Measurements from ENCODE around the gene ATF7.
"Not testable (repeated sequence)": the region's sequence is repeated elsewhere in the genome, so short reads cannot be mapped to it uniquely, and the experiment has no call there.

Gene ATF7

DNA sequence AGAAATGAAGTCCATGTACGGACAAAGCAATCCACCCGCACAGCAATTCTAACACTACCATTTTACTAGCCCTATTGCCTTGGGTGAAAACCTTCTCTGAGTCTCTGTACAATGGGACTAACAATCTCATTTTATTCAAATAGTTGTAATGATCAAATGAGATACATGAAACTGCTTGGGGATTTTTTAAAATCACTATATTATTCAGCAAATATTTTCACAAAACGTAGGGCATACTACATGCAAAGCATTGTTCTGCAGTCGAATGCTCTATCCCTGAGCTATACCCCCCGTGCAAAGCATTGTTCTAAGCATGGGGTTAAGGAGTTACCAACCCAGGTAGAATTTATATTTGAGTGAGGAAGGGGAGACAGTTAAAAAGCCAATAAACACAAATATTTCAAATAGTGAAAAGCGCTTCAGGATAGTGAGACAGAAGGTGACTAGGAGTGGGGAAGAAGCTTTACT lies 554 bp upstream of the ATF7 start:
- no peak for DNase-seq (ENCODE audit: low spot score)

DNA sequence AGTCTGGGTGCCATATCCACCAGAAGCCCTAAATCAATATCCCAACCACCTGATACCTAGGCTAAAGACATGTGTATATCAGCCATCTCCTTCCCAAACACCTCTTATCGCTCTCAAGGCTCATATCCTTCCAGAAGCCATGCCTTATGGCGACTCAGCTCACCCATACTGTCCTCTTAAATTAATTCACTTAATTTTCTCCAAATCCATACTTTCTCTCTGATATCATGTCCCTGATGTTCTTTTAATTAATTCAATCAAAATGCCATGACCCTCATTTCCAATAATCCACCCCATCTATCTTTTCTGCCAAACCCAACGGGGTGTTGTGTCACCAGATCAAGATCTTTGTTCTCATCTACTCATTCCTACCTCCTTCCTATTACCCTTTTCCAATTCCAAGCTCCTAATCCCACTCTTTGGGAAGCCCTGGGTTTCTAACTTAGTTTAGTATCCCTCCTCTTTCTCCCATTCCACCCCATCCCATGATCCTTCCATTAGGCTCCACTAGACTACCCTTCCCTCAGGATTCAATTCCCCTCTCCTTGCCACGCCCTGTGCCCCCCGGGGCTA lies 723 bp downstream of the ATF7 start:
- no peak for DNase-seq (ENCODE audit: low spot score)

DNA sequence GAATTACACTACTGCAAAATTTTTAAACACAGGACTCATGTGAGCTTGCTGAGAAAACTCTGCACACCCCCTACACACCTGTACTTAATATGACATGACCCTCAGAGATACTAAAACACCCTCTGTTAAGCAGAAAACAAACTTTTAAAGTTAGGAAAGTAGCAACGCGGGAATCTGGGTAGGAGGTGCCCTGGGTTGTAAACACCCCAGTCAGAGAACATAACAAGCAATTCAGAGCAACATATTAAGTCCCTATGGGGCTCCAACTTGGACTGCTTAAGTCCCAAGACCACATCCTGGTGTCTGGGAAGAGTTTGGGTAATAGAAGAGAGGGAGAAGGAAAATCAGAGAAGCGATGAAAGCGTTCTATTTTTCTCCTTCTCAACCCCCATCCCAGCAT lies 1.2 kb downstream of the ATF7 start:
- DNase-seq (ENCODE audit: low spot score): no peak

DNA sequence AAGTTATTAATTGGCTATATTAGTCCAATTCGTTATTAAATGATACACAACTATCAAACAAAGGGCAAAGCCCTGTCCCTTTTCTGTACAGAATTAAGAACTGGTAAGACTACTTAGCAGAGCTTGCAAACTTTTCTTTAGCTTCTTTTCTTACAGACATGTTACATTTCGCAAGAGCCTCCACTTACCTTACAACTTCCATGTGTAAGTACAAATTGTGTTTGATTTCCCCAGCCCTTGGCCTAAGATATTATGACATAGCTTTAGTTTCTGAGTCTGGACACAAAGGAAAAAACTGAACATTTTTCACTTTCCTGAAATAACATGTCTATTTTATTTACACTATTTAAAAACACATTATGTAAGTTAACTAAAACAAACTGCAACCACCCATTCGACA lies 1.7 kb downstream of the ATF7 start:
- DNase-seq (ENCODE audit: low spot score): no peak

DNA sequence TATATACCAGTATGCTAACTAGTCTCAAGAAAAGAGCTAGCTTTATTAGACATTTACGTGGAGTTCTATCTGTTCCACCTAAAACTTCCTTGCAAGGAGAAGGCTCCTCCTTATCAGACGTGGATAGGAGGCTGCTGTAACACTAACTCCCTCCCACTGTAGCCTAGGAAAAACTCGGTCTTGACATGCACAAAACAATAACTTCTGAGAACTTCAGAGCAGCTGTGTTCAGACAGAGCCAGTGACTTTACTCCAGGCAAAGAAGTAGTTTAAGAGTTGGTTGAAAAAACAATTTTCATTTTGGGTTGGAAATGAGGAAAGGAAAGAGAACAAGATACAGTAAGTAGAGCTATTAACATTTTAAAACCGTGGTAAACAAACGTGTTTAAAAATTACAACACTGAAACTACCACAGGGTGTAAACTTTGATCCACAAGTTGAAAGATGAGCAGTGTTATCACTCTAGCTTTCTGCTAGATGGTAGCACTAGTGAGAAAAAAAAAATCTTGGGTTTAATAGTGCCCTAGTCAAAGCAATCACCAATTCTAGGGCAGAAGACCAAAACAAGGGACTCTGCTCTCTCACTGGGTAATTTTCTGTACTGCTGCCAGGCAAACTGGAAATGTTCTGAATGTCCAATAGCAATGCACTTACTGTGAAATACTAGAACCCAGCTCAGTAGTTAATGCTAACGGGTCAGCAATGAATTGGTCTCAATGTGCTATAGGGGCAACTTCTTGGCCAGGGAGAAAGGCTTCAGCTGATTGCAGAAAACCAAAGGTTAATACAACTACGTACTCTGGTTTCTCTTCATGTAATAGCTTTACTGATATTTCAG lies 2.4 kb downstream of the ATF7 start:
- peak; percentile 93 for DNase-seq (ENCODE audit: low spot score)

DNA sequence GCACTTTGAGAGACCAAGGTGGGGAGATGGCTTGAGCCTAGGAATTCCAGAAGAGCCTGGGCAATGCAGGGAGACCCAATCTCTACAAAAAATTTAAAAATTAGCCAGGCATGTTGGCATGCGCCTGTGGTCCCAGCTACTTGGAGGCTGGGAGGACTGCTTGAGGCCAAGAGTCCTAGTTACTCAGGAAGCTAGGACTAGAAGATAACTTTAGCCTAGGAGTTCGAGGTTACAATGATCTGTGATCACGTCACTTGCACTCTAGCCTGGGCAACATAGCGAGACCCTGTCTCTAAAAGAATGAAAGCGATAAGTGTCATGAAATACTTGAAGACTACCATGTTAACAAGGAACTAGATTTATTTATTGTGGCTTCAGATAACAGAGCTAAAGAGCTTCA lies 3.5 kb downstream of the ATF7 start:
- no peak for DNase-seq (ENCODE audit: low spot score)

DNA sequence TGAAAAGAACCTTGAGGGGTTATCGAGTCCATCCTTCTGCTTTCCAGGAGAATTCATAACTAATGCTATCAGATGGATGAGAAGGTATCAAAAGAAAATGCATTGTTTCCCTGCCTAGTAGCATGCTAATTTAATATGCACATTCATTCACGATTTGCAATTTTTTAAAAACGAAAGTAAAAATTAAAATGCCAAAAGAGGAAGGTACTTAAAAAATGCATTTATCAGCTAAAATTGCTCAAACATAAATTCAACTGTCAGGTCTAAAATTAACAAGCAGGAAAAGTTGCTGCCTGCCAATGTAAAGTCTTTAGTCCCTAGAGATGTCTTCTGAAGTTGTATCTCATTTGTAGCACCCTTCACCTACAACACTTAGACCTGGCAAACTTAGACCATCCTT lies 7.9 kb downstream of the ATF7 start:
- DNase-seq (ENCODE audit: low spot score): no peak

DNA sequence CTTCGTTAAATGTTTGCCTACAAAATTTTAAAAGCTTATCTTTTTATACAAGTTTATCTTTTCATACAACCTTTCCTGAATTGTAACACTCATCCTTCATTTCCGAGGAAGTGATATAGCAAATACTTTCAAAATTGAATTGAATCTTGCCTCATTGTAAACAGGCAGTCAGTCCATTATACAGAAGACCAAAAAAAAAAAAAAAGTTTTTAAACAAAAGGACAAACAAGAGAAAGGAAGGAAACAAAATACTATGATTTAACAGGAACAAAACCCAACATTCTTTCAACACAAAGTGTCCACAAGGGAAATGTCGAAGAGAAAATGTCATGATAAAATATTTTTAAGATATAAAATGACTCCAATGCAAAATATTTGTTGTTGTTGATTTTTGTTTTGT lies 8.5 kb downstream of the ATF7 start:
- no peak for DNase-seq (ENCODE audit: low spot score)

DNA sequence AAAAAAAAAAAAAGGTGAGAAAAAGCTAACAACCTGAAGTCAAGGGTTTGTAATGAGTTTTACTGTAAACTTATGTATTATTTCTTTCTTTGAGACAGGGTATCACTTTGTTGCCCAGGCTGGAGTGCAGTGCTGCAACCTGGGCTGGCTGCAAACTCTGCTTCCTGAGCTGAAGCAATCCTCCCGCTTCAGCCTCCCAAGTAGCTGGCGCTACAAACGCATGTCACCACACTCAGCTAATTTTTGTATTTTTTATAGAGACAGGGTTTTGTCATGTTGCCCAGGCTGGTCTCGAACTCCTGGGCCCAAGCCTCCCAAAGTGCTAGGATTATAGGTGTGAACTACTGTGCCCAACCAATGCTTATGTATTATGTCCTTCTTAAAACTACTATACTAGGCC lies 9.2 kb downstream of the ATF7 start:
- DNase-seq (ENCODE audit: low spot score): no peak

DNA sequence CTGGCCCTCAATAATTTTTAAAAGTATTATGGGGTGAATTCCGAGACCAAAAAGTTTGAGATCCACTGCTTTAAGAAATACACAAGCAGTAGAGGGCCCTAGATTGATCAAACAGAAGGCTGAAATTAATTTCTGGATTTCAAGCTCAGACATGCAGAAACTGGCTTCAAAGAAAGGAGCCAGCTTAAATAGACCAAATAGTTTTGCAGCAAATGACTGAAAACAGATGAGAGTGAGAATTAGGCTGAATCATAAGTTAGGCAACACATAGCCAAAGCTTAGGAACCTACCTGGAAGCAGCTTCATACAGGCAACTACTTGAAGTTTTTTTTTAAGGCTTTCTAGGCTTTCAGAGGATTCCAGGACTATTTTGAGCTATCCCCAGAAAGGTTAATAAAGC lies 12.4 kb downstream of the ATF7 start:
- DNase-seq (ENCODE audit: low spot score): no peak

DNA sequence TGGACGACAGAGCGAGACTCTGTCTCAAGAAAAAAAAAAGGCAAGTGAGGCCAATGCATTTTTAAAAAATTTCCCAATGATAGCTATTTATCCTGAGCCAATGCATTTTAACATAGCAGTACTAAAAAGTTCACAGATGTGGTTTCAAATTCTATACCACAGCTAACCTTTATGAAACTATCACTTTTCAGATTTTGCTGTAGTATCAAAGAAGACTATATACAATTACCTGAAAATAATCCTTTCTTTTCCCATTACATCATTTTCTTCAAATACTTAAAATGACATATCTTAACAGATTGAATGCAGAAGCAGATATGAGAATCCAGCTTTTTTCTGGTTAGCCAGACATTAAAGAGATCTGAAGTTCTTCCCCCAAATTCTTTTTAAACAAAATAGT lies 13.2 kb downstream of the ATF7 start:
- no peak for DNase-seq (ENCODE audit: low spot score)

DNA sequence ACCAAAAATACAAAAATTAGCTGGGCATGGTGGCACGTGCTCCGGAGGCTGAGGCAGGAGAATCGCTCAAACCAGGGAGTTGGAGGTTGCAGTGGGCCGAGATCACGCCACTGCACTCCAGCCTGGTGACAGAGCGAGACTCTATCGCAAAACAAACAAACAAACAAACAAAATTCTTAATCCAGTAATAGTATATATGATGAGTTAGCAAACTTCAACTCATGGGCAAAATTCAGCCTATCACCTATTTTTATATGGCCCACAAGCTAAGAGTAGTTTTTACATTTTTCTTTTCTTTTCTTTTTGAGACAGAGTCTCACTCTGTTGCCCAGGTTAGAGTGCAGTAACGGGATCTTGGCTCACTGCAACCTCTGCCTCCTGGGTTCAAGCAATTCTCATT lies 14.9 kb downstream of the ATF7 start:
- no peak for DNase-seq (ENCODE audit: low spot score)

DNA sequence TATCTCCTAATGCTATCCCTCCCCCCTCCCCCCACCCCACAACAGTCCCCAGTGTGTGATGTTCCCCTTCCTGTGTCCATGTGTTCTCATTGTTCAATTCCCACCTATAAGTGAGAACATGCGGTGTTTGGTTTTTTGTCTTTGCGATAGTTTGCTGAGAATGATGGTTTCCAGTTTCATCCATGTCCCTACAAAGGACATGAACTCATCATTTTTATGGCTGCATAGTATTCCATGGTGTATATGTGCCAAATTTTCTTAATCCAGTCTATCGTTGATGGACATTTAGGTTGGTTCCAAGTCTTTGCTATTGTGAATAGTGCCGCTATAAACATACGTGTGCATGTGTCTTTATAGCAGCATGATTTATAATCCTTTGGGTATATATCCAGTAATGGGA lies 19.5 kb downstream of the ATF7 start:
- not testable (repeated sequence) for DNase-seq (ENCODE audit: low spot score)

DNA sequence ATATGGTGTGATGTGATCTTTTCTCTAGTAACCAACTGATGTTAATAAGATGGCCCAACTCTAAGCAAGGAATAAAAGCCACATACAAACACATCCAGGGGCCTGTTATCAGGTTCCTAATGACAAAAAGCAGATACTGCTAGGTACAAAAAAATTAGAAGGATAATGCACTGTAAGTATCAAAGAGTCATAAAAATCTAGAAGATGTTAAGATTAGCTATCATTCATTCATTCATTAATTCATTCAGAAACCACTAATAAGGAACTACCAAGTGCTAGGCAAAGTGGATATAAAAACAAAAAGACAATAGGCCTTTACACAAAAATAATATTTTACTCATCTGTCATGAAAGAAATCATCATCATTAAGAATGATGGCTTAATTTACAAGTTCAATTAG lies 21.6 kb downstream of the ATF7 start:
- DNase-seq (ENCODE audit: low spot score): peak; percentile 22

DNA sequence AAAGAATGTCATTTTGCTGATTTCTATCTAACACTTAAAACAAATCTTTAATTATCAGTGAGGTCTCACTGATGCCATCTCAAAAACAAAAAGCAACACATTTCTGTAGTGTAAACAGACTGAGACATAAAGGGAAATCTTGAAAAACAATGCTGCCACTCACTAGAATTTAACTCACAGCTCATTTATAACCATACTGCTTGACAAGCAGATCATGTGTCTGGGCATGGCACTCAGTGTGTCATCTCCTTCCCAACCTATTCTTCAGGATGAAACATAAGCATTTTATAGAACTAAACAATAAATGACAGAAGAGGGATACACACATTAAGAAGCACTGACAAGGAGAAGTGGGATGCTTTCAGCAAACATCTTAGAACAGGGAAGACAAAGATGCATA lies 22.4 kb downstream of the ATF7 start:
- DNase-seq (ENCODE audit: low spot score): peak; percentile 60

DNA sequence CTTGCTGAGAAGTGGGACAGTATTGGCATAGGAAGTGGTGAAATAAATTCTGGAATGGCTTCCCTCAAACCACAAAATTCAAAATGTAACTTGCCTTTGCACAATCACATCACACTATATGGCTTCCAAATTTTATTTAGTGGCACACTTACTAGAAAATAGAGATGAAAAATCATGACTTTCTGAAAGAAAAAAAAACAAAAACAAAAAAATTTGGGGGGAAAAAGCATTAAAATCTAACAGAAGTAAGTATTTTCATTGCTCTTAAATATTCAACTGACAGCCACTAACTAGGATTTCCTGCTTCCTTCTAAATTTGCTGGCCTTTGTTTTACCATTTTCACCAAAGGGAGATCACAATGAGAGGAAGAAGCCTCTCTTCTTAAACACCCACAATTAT lies 23.0 kb downstream of the ATF7 start:
- DNase-seq (ENCODE audit: low spot score): peak; percentile 55

DNA sequence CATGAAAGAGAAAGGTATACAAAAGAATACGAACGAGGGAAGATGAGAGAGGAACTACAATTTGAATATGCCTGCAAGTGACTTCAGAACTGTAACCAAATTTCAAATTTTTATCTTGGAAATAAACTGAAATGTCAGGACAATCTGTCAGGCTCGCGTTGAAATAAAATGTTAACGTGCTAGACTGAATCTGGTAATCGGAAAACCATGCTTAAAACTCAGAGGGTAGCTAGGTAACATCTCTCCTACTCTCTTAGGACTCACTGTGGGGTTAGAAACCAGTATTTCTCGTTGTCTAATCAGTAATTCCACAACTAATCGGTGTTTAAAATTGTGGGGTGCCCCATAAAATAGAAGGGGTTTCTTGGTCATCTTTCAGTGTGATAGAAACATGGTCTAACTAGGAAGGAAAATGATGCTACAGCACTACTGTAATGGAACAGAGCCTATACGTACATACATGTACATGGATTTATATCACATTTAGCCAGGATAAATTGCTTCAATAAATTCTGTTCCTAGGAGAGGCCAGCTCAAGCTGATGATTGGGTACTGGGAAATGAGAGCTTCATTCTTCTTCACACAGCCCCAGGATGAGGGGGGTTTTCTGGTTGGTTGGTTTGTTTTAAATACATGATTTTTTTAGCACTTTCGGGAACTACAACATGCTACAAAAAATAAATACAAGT lies 23.9 kb downstream of the ATF7 start:
- peak; percentile 58 for DNase-seq (ENCODE audit: low spot score)

DNA sequence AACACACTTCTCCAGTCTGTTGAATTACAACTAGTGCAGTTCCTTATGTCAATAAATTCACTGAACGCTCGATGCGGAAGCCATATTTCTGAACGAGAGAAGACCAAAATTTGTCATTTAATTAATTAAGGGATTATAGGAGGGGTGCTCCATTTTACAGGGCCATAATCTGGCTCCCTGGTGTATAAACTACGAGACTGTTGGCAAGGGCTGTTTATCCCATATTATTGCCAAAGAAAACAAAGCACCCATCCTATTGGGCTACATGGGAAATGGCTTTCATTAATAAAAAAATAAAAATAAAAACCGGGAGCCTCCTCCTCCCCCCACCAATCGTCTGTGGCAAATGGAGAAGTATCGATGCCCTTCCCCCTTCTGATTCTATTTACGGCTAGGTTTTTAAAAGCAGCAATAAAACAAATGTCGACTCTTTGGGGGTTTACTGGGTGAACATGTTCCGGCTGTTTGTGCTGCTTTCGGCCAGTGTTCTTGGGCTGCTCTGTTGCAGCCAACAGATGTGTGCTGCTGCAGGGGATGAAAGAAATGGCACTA lies 24.8 kb downstream of the ATF7 start:
- DNase-seq (ENCODE audit: low spot score): peak; percentile 50

DNA sequence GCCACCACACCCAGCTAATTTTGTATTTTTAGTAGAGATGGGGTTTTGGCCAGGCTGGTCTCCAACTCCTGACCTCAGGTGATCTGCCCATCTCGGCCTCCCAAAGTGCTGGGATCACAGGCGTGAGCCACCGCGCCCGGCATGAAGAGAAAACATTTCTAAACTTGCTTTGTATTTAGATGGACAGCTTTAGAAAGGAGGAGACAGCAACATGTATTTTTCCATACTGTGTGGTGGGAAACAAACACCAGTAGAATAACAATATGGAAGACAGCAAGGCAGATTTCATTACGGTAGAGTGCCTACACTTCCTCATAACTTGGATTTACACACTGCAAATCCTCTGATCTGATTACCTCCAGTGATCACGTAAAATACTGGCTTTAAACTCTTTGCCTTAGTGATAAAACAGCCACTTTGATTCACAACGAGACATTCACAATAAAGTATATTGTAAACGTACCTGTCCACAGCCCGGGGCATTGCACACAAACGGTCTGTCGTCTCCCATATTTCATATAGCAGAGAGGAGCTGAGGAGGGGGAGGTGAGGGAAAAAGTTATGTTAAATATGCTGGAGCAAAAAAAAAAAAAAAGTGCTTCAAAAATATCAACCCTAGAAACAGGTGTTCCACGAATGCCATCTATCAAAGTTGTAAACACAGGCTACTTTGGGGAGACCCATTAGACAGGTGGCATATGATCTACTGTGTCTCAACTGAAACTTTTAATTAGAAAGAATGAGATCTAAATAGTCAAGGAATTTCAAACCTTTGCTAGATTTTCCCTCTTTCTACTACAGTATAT lies 25.5 kb downstream of the ATF7 start:
- DNase-seq (ENCODE audit: low spot score): peak; percentile 31

DNA sequence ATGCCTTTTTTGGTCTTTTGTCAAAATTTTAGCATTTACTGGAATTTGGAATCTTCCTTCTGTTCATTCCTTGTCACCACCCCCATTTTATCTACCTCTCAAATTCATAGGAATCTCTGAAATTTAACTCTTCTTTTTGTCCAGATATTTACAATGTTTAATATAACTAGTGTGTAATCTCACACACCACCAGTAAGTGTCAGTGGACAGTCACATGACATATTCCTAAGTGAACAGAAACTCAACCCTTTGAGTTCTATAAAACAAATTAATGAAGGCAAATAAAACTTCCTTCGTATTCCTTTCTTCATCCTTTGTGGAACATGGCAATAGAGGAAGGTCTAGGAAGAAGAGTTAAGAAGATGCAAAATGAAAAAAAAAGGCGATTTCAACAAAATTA lies 26.6 kb downstream of the ATF7 start:
- no peak for DNase-seq (ENCODE audit: low spot score)

DNA sequence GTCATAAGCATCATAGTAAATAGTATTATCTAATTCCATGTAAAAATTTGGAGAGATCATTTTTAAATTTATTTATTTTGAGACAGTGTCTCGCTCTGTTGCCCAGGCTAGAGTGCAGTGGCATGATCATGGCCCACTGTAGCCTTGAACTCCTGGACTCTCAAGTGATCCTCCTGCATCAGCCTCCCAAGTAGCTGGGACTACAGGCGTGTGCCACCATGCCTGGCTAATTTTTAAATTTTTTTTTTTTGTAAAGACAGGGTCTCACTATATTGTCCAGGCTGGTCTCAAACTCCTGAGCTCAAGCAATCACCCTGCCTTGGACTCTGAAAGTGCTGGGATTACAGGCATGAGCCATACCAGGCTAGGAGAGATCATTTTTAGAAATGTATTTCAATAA lies 27.2 kb downstream of the ATF7 start:
- not testable (repeated sequence) for DNase-seq (ENCODE audit: low spot score)

DNA sequence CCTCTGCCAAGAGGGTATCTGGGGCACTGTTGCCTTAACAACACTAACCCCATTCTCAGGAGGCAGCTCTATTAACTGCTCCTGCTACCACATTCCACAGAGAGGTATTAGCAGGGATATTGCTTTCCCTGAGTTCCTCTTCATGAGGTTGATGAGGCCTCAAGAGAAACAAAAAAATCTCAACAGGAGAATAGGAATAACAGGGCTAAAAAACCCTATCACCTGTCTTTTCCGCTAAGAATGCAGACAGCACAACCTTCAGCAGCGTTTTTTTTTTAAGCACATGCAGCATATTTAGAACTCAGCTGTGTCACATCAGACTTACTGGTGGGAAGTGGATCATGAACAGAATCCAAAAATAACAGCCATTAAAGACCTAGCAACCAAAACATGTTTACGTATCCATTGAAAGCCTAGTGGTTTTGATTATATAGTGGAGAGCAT lies 29.2 kb downstream of the ATF7 start:
- peak; percentile 50 for DNase-seq (ENCODE audit: low spot score)
